ENCODE measurements around the gene UBR2.

The UBR2 gene

DNA sequence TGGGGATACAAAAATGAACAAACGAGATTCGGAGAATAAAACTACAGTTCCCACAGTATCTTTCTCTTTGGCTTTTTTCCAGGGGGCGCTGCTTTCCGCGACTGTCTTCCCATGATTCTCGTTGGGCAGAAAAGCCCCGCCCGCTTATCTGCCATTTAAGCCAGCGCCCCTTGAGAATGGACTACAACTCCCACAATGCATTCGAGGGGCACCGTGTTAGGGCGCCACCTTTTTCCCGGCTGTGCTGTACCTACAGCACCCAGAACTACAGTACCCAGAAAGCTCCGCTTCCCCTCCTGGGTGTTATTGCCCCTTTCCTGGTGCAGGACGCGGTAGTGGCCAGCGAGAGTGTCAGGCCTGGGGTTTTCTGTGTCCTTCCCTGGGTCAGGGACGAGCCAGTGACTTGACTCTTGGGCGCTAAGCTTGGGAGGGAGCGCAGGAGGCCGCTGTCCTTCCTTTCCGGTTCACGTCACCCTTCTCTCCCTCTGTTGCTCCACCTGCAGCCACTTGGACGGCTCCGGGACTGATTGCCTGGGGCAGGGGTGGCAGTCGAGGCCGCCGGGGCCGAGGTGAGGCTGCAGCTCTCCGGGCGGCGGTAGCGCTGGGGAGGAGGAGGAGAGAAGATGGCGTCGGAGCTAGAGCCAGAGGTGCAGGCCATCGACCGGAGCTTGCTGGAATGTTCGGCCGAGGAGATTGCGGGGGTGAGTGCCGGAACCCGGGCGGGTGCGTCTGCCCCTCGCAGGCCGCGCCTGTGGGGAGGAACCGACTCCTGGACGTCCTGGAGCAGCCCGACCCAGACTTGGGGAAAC lies at the start of gene UBR2:
TSS of gene UBR2 (plus strand) at position 333 of the 809 bp plus-strand sequence. CDS start at position 624, 291 bp downstream.
- DNase-seq: peak; percentile 99

DNA sequence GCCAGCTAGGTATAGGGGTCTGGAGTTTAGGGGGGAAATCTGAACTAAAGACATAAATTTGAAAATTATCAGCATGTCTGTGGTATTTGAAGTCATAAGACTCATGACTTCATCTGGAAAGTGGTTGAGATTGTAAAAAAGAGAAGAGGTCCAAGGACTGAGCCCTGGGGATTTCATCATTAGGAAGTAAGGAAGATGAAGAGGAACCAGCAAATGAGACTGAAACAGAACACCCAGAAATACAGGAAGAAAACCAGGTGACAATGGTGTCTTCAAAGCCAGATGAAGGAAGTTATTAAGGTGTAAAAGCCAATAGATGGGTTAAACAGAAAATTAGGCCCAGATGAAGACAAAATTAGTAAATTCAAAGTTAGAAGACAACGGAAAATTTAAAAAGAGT lies 49.1 kb upstream of the UBR2 start:
- no peak for DNase-seq

DNA sequence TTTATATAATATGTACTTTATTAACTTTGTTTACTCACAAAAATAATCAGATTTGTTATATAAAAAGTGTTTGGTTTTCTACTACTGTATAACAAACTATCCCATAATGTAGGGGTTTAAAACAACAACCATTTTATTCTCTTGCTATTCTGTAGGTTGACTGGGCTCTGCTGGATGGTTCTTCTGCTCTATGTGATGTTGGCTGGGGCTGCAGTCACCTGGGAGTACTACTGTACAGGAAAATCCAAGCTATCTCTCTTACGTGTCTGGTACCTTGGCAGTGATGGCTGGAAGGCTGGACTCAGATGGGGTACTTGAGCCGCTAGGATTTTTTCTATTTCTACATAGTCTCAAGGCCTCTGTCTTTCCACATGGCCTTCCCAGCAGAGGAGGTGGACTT lies 44.0 kb upstream of the UBR2 start:
- DNase-seq: no peak

DNA sequence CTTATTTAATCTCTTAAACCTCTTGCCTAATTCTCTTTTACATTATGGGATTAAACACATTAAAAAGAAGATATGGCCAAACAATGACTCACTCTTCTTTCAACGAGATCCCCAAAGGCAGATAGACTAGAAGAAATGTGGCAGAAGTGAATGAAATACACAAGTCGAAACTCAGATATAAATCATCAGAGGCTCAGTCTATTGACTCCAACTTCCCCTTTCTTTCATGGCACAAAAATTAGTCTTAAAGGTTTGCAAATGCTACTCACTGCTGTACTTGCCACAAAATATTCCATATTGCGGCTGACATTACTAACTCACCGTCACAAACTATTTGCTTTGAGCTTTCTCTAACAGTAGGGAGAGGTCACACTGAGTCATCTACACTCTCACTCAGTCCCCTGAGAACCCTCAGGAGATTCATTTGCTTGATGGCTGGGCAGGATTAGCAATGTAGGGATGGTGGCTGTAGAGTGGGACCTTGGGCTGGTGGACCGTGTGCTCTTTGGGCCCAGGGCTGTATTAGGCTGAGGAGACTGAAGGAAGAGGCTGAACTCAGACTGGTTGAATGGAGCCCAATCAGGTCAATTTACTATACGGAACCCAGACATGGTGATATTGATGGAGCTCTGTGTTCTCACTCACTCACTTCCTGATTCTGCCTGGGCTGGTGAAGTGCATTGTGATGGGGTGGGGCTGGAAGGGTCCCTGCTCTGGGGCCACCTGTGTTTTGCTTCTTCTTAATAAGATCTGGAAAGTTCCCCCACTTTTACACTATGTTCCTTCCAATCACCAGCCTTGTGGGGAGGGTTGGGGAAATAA lies 42.8 kb upstream of the UBR2 start:
- DNase-seq: no peak

DNA sequence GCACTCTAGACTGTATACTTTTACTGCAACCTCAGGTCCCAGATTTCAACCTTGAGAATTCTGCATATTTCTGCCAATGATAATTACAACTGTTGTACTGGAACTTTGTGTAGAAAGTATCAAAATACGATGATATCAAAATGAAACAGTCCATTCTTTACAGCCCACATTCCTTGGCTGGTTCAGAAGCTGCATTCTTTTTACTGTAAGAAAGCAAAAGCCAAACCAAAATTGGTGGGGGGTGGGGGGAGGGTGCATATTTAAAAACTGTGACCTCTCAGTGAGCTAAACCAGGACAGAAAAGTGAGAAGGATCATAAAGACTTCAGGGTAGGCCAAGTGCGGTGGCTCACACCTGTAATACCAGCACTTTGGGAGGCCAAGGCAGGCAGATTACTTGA lies 41.8 kb upstream of the UBR2 start:
- DNase-seq: no peak

DNA sequence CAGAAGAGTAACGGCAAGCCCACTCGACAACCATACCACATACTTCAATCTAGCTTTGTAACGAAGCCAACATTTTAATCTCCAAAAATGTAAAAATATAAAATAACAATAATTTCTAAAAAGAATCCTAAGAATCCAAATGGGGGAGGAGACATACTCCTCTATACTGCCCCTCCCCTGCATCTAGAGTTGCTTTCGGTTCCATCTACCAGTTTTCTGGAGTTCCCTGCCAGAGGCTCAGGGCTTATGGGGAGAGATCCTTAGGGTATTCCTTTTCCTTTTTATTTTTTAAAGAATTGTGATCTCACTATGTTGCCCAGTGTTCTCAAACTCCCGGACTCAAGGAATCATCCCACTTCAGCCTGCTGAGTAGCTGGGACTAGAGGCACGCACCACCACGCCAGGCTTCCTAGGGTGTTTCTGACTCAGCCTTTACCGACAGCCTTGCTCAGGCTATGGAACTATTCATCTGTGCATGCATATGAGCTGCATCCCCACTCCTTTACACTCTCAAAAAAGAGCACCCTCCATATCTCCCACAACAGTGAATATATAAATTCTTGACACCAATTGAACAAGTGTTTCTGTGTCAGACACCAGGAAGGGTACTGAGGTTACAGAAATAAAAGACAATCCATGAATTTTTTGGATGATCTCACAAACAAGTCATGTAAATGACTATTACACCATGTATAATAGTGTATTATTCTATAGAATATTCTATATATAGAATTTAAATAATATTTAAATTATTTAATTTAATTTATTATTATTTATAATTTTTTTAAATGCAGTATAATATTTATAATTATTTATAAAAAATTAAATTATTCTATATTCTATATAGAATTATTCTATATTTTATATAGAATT lies 40.7 kb upstream of the UBR2 start:
- no peak for DNase-seq

DNA sequence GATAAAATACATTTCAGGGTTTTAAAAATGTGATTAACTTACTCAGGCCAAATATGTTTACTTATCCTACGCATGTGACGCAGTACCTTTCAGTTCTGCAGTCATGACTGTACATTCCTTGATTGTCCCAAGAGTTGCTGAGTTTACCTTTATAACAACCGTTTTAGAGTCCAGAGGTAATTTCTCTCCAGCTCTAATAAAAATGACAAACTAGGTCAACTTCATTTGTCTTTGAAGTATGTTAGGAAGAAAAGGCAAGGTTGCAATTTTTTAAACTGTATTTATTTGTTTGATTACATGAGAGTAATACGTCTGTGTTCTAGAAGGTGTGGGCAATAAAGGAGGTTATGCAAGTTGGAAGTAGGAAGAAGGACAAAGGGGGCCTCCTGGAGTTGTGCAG lies 38.6 kb upstream of the UBR2 start:
- DNase-seq: no peak

DNA sequence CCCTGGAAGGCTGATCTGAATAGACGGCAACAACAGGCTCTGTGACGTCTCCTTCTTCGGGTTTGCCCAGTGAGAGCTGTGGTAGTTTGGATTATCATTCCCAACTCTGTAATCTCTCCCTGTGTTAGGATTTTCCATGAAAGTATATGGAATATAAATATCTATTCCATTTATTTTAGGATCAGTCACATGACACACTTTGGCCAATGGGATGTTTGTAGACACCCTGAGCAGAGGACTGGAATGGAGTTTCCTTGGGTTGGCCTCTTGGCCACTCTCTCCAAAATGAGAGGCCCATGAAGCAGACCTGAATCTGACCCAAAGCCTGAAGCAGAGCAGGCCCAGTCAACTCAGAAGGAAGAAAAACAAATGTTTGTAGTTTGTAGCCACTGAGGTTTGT lies 37.2 kb upstream of the UBR2 start:
- no peak for DNase-seq

DNA sequence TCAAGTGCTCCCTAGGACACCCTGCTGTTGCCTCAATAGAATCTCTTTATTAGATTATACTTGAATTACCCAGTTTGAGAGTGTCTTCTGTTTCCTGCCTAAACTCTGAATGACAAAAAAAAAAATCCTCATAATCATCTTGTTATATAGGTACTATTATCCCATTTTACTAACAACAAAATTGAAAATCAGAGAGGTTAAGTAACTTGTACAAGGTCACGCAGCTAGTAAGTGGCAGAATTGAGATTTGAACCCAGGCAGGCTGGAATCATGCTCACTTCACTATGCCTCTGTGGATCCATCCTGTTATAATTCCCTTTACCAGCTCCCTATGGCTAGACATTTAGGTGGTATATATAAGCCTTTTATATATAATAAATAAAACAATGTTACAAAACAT lies 36.6 kb upstream of the UBR2 start:
- no peak for DNase-seq

DNA sequence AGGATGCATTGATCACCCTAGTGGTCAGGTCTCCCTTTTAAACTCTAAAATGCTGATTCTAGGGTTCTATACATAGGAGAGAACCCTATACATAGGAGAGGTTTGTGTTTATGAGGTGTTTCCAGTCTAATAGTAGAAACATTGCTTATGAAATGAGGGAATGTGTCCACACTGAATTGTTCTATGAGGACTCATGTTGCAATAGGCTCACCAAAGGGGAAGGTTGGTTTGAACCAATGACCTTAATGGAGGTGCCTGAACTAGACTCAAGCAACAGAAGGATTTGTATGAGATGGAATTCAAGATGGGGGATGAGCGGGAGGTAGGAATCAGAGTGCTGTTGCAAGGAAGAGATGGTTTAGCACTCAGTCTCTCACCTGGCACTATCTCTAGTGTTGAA lies 33.5 kb upstream of the UBR2 start:
- no peak for DNase-seq

DNA sequence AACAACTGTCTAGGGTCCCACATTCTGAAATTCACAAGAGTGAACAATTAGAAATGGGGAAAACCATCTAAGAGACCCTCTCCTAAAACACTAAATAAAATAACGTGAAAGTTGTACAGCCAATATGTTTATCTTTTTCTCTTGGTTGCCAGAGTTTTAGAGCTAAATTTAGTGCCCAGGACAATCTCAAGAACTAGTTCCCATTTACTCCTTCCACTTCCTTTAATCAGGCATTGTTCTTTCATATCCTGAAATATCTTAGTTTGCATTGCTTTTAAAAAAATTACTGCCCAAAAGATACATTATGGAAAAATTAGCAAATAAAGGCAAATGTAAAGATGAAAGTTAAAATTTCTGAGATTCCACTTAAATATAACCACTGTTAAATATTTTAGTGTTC lies 33.1 kb upstream of the UBR2 start:
- DNase-seq: no peak

DNA sequence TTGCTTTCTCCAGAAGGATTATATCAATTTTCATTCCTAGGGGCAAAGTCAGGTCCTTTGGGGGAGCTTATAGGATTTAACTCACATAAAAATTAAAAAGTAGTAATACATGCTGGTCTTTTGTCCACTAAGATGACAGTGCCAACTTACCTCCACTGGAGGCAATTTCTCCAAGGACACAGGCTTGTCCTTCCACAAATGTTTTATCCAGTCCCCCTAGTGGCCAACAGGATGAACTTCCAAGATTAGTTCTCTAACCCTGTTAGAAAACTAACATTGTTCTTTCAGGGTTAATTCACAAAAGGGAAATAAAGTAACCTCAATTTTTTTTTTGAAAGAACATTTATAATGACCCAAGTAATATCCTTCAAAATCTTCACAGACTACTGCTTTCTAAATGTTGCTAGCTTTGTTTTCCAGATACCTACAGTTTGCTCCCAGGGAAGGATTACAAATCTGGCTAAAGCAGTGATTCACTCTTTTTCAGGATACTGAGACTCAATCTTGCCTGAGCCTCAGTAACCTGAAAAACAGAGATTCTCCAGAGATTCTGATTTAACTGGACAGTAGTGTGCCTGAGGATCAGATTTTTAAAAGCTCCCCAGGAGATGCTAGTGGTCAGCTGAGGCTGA lies 31.7 kb upstream of the UBR2 start:
- DNase-seq: peak; percentile 62

DNA sequence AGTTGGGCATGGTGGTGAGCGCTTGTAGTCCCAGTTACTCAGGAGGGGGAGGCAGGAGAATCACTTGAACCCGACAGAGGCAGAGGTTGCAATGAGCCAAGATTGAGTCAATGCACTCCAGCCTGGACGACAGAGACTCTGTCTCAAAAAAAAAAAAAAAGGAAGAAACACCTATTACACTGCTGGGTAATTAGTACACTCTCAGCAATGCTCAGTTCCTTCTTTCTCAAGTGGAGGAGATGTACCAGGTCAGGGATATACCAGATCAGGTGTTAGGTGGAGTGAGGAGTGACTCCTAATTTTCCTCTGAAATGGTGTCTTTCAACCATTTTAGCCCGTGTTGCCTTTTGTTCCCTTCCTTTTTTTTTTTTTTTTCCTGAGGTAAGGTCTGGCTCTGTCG lies 30.0 kb upstream of the UBR2 start:
- DNase-seq: no peak

DNA sequence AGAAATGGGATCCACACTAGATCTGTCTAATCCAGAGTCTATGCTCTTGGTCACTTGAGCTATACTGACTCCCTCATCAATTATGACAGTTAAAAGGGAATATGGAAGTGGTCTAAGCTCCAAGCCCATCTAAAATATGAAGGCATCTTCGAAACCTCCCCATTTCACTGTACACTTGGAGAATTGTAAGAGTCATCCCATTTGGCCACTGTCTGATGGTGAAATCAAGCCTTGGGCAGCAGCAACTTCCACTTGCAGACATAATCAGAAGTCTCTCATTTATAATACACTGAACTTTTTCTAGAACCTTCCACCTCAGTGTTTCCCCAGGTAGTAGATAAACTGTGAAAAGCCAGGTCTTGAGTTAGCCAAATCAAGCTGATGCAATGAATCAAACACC lies 26.3 kb upstream of the UBR2 start:
- DNase-seq: no peak

DNA sequence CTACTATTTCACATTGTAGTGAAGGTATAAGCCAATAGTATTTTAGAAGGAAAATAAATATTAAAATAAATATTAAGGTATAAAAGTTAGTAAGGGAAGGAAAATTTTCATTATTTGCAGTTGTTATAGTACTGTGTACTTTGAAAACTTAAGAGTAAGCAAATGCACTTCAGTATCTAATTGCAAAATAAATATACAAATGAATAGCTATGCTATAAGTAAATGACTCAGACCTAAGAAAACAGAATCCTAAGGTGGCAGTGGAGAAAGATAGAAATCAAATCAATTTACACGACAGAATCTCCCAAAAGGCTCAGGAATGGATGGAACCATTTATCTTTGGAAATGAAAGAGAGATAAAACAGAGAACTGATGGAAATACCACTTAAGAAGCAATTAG lies 24.7 kb upstream of the UBR2 start:
- no peak for DNase-seq

DNA sequence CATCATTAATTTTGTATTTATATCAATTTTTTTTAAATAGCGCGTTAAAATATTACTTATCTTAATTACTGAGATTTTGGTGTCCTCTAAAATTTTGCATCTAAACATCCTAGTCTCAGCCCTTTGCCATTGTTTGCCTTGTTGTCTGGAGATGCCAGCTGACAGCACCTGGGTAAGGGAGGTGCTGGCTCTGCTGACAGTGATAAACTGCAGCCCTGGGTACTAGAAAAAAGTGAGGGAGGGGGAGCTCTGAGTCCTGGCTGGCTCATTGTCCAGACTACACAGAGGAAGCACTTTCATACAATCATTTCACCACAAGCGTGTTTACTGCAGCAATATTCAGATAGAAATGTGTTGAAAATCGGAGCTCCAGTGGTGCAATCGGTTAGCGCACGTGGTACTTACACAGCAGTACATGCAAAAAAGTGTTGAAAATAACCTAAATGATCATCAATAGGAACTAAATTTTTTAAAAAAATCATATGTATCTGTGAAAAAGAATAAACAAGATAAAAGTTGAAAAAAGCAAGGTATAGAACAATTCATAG lies 18.5 kb upstream of the UBR2 start:
- no peak for DNase-seq

DNA sequence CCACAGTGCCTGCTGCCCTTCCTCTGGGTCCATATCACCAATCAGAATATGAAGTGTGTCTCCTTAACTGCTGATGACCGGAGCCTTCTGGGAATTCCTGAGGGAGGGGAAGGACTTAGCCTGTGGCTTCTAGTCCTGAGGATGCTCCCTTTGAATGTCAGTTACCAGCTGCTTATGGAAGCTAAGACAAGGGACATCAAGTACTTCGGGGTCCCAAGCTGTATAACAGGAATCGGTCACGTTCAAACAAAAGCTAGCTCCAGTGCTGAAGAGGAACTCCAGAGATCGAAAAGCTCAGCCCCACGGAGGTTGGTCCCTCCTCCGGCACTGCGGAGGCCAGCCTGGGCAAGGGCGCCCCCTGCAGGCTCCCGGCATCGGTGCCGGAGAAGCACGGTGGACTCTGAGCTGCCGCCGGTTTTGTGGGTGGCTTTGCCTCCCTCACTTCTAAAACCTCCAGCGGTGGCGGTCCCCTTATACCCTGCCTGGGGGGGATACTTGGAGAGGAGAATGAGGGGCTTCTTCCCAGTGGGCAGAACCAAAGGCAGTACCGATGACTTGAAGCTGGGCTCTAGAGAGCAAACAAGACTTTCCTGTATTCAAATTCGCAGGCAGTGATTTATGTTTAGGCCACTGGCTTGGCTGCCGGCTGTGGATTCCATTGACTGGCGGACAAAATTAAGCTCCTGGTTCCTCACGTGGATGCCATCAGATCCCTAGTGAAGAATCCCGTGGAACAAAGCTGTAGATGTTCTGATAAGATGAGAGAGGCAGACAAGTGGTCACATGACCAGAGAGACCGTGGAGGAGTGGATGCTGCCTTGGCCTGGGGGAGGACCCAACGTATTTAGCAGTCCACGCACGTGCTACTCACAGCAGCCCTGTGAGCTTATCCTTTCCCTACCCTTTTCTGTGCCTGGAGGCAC lies 16.2 kb upstream of the UBR2 start:
- peak; percentile 89 for DNase-seq

DNA sequence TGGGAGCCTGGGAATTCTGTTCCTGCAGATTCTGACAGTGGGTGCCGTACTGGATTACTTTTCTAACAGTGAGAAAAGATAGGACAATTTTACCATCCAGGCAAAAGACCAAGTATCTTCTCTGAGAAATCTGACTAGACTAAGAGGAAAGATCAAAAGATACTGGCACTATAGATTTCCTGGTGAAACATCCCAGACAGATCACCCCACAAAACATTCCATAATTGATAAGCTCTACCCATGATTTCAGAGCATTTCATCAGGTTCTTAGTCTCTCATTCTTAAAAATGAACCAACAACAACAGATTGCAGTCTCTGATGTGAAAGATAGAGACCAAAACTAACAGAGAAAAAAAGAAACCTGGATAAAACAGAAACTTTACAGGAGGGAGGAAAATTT lies 13.6 kb upstream of the UBR2 start:
- DNase-seq: no peak

DNA sequence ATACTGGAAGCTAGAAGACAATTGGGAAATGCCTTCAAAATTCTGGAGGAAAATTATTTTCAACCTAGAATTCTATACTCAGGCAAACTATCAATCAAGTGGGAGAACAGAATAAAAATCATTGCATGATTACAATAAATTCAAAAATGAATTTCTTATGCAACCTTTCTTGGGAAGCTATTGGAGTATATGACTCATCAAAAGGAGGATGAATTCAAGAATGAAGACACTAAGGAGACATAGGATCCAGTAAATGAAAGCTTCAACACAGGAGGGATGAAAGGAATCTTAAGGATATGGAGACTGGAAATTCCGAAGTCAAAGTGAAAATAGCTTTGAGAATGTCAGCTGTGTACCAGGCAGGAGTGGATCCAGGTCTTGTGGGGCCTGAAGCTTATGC lies 12.6 kb upstream of the UBR2 start:
- no peak for DNase-seq

DNA sequence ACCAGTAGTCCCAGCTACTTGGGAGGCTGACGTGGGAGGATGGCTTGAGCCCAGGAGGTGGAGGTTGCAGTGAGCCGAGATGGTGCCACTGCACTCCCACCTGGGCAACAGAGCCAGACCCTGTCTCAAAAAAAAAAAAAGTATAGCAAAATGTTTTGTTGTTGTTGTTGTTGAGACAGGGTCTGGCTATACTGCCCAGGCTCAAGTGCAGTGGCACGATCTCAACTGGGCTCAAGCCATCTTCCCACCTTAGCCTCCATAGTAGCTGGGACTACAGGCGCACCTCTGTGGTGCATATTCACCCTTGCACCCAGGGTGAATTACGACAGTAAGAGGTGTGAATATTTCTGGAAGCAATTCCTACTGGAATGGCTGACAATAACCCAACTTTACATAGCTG lies 11.4 kb upstream of the UBR2 start:
- no peak for DNase-seq
